HepG2 (cell line): Measurements from ENCODE around the gene DSCAM. TPM values are rescaled to one million over a fixed set of nuclear protein-coding genes. Genes with fewer than 3 reads are reported as not detected.

Experiments used
- ATAC-seq: fragments of 200-7000 bp; cut with Tn5 transposase; 3 replicates; pipeline ENCODE4 v1.9.1; 2020; ENCODE audit warnings: mild to moderate bottlenecking, moderate library complexity
- BruUV-seq: library from RNA; stranded (reverse); fragments of 400-500 nt; replicated peaks from 2 replicates; lab custom pipeline; 2021; lab: Mats Ljungman, UMichigan
- CTCF ChIA-PET: fragments of 300-600 bp; formaldehyde crosslinking; extraction: SDS; loops from one replicate; lab custom pipeline; 2021; ENCODE audit warnings: low total read pairs, inconsistent platforms, low intra/inter-chr PET ratio; lab: Yijun Ruan, JAX
- POLR2A ChIA-PET: fragments of 350-600 bp; sonication (Branson Sonifier 250); formaldehyde crosslinking; loops from one replicate; lab custom pipeline; 2020; ENCODE audit warnings: antibody characterized with exemption, inconsistent platforms; lab: Yijun Ruan, JAX
- DNase-seq: peaks from one replicate; pipeline ENCODE4 v3.0.0-alpha.2; 2015; ENCODE audit warnings: low spot score
- FAIRE-seq: peaks from 3 replicates; lab custom pipeline; 2011; peaks lifted over from hg19 to GRCh38; lab: Jason Lieb, UNC
- H2AFZ ChIP-seq: one replicate; pipeline ENCODE4 v1.6.1; 2011; ENCODE audit warnings: low read length, inconsistent platforms
- H3K27ac ChIP-seq: fragments of 300-600 bp; 3 replicates; pipeline ENCODE4 v1.8.0; 2011; ENCODE audit warnings: mixed run types, mild to moderate bottlenecking, mixed read lengths, low read length, inconsistent platforms; ENCODE audit not compliant: insufficient read depth; ENCODE audit errors: extremely low read length
- H3K27me3 ChIP-seq, 2 experiments: fragments of 200-600 bp in 1 of 2; 2 replicates in 1 of 2; 3 replicates in 1 of 2; pipeline versions ENCODE4 v1.6.0 to v1.8.0; 2011; ENCODE audit warnings: low read length in 2 of 2, mild to moderate bottlenecking in 2 of 2, moderate library complexity in 2 of 2, inconsistent platforms in 1 of 2; ENCODE audit not compliant: insufficient read depth in 2 of 2, control insufficient read depth in 1 of 2
- H3K36me3 ChIP-seq, 2 experiments: fragments of 200-600 bp in 1 of 2; replicated peaks in 1 of 2; 2 replicates in 1 of 2; 3 replicates in 1 of 2; pipeline versions ENCODE4 v1.5.1 to v1.8.0; 2011; ENCODE audit warnings: low read length in 2 of 2, inconsistent platforms in 1 of 2; ENCODE audit not compliant: insufficient read depth in 2 of 2, control insufficient read depth in 1 of 2
- H3K4me1 ChIP-seq: 2 replicates; pipeline ENCODE4 v1.5.1; 2012; ENCODE audit warnings: low read length, inconsistent platforms; ENCODE audit not compliant: insufficient read depth
- H3K4me2 ChIP-seq: 2 replicates; pipeline ENCODE4 v1.6.0; 2011; ENCODE audit warnings: low read depth, low read length, inconsistent platforms
- H3K4me3 ChIP-seq, 3 experiments: fragments of 200-600 bp in 1 of 3; sonication (generic), shearing (Covaris generic) in 1 of 3; replicated peaks in 1 of 3; 2 replicates each; pipeline ENCODE4 v1.5.1; 2011 to 2016; ENCODE audit warnings: low read length in 3 of 3, inconsistent platforms in 2 of 3, low read depth in 2 of 3, mild to moderate bottlenecking in 2 of 3, control low read depth in 1 of 3, mixed read lengths in 1 of 3; ENCODE audit not compliant: insufficient read depth in 1 of 3
- H3K79me2 ChIP-seq: one replicate; pipeline ENCODE4 v1.6.1; 2011; ENCODE audit warnings: low read length, inconsistent platforms; ENCODE audit not compliant: insufficient read depth
- H3K9ac ChIP-seq: 2 replicates; pipeline ENCODE4 v1.6.0; 2011; ENCODE audit warnings: mild to moderate bottlenecking, low read depth, low read length, inconsistent platforms; ENCODE audit not compliant: insufficient read depth
- H3K9me3 ChIP-seq: 2 replicates; pipeline ENCODE4 v1.5.1; 2012; ENCODE audit warnings: mild to moderate bottlenecking, low read length
- H4K20me1 ChIP-seq: 2 replicates; pipeline ENCODE4 v1.6.0; 2011; ENCODE audit warnings: inconsistent platforms, mild to moderate bottlenecking, low read length, moderate library complexity; ENCODE audit not compliant: insufficient read depth
- CCAR2 ChIP-seq: fragments of 200-400 bp; formaldehyde crosslinking; optimal IDR thresholded peaks from 2 replicates; pipeline ENCODE3; 2018; ENCODE audit warnings: low read depth, mild to moderate bottlenecking, low read length, moderate library complexity
- HCFC1 ChIP-seq: fragments of 150-350 bp; IDR thresholded peaks from 2 replicates; pipeline ENCODE4 v1.6.1; 2014; ENCODE audit warnings: low read depth, low read length
- KDM1A ChIP-seq: IDR thresholded peaks from 2 replicates; pipeline ENCODE4 v1.6.1; 2016; ENCODE audit warnings: missing compliant biosample characterization
- POLR2AphosphoS2 ChIP-seq: IDR thresholded peaks from 2 replicates; pipeline ENCODE4 v1.6.1; 2011; ENCODE audit warnings: low read depth, low read length, improper control_type of control experiment
- RFX5 ChIP-seq: IDR thresholded peaks from 2 replicates; pipeline ENCODE4 v1.6.1; 2011; ENCODE audit warnings: low read depth, low read length, improper control_type of control experiment
- SIN3A ChIP-seq: IDR thresholded peaks from 2 replicates; pipeline ENCODE4 v1.6.1; 2011; ENCODE audit warnings: low read depth, mild to moderate bottlenecking, control low read depth, low read length, borderline replicate concordance
- SOX5 ChIP-seq: IDR thresholded peaks from 2 replicates; pipeline ENCODE4 v1.6.1; 2016; ENCODE audit warnings: borderline replicate concordance
- ZFP36 ChIP-seq: fragments of 150-350 bp; IDR thresholded peaks from 2 replicates; pipeline ENCODE4 v1.6.1; 2018; ENCODE audit warnings: borderline replicate concordance, low read length, low read depth; ENCODE audit not compliant: partially characterized antibody
- ZHX2 ChIP-seq, 2 experiments: sonication (generic) in 1 of 2; formaldehyde crosslinking in 1 of 2; IDR thresholded peaks; 2 replicates each; pipeline versions ENCODE4 v1.6.1 to v1.9.0; 2014 to 2022; ENCODE audit warnings: antibody characterized with exemption in 1 of 2, borderline replicate concordance in 1 of 2, inconsistent platforms in 1 of 2, low read depth in 1 of 2, missing genetic modification reagents in 1 of 2
- ZNF446 ChIP-seq: sonication (generic); formaldehyde crosslinking; IDR thresholded peaks from 2 replicates; pipeline ENCODE4 v1.5.0; 2020; ENCODE audit warnings: mild to moderate bottlenecking, missing genetic modification reagents
- ZNF691 ChIP-seq: sonication (generic); formaldehyde crosslinking; IDR thresholded peaks from 2 replicates; pipeline ENCODE4 v1.4.0; 2020; ENCODE audit warnings: missing genetic modification reagents, low read depth, mild to moderate bottlenecking, borderline replicate concordance
- ZNF749 ChIP-seq: sonication (generic); formaldehyde crosslinking; IDR thresholded peaks from 2 replicates; pipeline ENCODE4 v1.8.0; 2022; ENCODE audit warnings: mild to moderate bottlenecking, missing genetic modification reagents, moderate library complexity, borderline replicate concordance
- WGBS: methylation state at CpG from one replicate; pipeline ENCODE4 v1.1.6; 2017; ENCODE audit warnings: low lambda C conversion rate; 5-methylcytosine and 5-hydroxymethylcytosine counted together
- in situ Hi-C: cut with HindIII; loops from 2 replicates; pipeline ENCODE4 v1.10.0; 2017; ENCODE audit warnings: low pct_unique_long_range_greater_than_20kb; ENCODE audit not compliant: extremely low pct_ligation_motif_present
- intact Hi-C: fragments of 100-400 bp; cut with micrococcal nuclease; formaldehyde crosslinking; loops from one replicate; pipeline ENCODE4 v1.10.0; 2022; ENCODE audit not compliant: unreplicated experiment
- polyA plus RNA-seq, 8 experiments: library from polyadenylated mRNA; depleted of rRNA in 3 of 8; stranded (reverse) in 7 of 8; unstranded in 1 of 8; fragments of >200 nt; fragmentation: Illumina TruSeq in 4 of 8; extraction: Trizol in 4 of 8; gene quantifications; 2 replicates each; pipeline versions ENCODE4 v1.2.1 to v1.2.3, GENCODE V29; 2011 to 2016; ENCODE audit warnings: low read depth in 4 of 8, missing spikeins in 1 of 8, mixed read lengths in 1 of 8; ENCODE audit not compliant: insufficient read depth in 1 of 8
- total RNA-seq, 5 experiments: library from RNA; depleted of rRNA; stranded (reverse); fragments of >200 nt; fragmentation: Illumina TruSeq; extraction: Trizol; gene quantifications; 2 replicates each; pipeline ENCODE4 v1.2.3, GENCODE V29; 2016; ENCODE audit warnings: low read depth in 1 of 5

Gene DSCAM
- total and polyA plus RNA-seq, 2 of the 13 experiments (the other 11 are each of a cell fraction or from before 2014, with no cell fraction given), result not detected

GRCh38 chr21:39969691-39970364 lies 877.1 kb downstream of the DSCAM start:
- DNase-seq, result no peak
- H3K27ac ChIP-seq, result no peak overlapping the region
- H3K36me3 ChIP-seq, result no peaks in the 10 kb centered on the region
- H3K9me3 ChIP-seq, result peaks cover 92% of the 10 kb centered on the region
- no peak for ATAC-seq
- in situ Hi-C loops (no loop called here), intact Hi-C loops (no loop called here)
- ChIA-PET CTCF (no interaction called here), POLR2A (no interaction called here)
- FAIRE-seq, result no peak
- no peaks in the 10 kb centered on the region for H3K79me2 ChIP-seq
- no peak overlapping the region for H3K4me3 ChIP-seq
- BruUV-seq, result no TSS peak
- WGBS, result 53% methylated on average over 5 of the region's 8 CpGs
- H3K4me2 ChIP-seq, result no peak overlapping the region
- H3K27me3 ChIP-seq, result no peaks in the 10 kb centered on the region
- H3K4me1 ChIP-seq, result no peaks in the 10 kb centered on the region
- no peak overlapping the region for H3K9ac ChIP-seq
- TF ChIP-seq RFX5 (no peak), SIN3A (no peak), SOX5 (CRISPR knock-in tag) (no peak), ZNF749 (CRISPR knock-in tag) (no peak)
- H4K20me1 ChIP-seq, result no peaks in the 10 kb centered on the region
- no peak overlapping the region for H2AFZ ChIP-seq

- H2AFZ ChIP-seq, result no peak overlapping the region
- no peak overlapping the region for H3K27ac ChIP-seq
- WGBS, result 14% methylated on average over 2 of the region's 2 CpGs
- POLR2A ChIA-PET, result no interaction called here
- in situ Hi-C loops, result no loop called here
- ATAC-seq, result no peak
- H3K4me1 ChIP-seq, result no peaks in the 10 kb centered on the region
- H3K27me3 ChIP-seq, result no peaks in the 10 kb centered on the region
- no peak overlapping the region for H3K4me3 ChIP-seq
- H3K79me2 ChIP-seq, result no peaks in the 10 kb centered on the region
- H3K9ac ChIP-seq, result no peak overlapping the region
- CTCF ChIA-PET, result no interaction called here
- no peak for FAIRE-seq
- H3K36me3 ChIP-seq, result no peaks in the 10 kb centered on the region
- intact Hi-C loops, result no loop called here
- H4K20me1 ChIP-seq, result no peaks in the 10 kb centered on the region
- no peak for DNase-seq
- no TSS peak for BruUV-seq
- H3K9me3 ChIP-seq, result peaks cover 96% of the 10 kb centered on the region
- H3K4me2 ChIP-seq, result no peak overlapping the region
- TF ChIP-seq POLR2AphosphoS2 (no peak), CCAR2 (no peak), HCFC1 (no peak), ZNF446 (CRISPR knock-in tag) (no peak), ZNF691 (CRISPR knock-in tag) (no peak), KDM1A (CRISPR knock-in tag) (no peak), ZFP36 (no peak), ZHX2 (IDR thresholded peaks at IDR 0.05; ENCODE audit: low read depth) (no peak), ZHX2 (CRISPR knock-in tag; IDR thresholded peaks at IDR 0.05; ENCODE audit: borderline replicate concordance) (no peak)
Observed at GRCh38 chr21:39968010-39968409, 878.9 kb downstream of the DSCAM start.
